Heart right ventricle (tissue), 16 donors: Measurements from ENCODE around the gene METTL26. TPM values are rescaled to one million over a fixed set of nuclear protein-coding genes. Genes with fewer than 3 reads are reported as not detected.

Source experiments
- ATAC-seq, 8 donors: fragments of 200-7000 bp; cut with Tn5 transposase; one replicate each; pipeline ENCODE4 v1.9.1; 2020; ENCODE audit warnings: mild to moderate bottlenecking in 8 of 8, moderate library complexity in 8 of 8, moderate number of reproducible peaks in 1 of 8
- DNase-seq, 2 donors: peaks; one replicate each; pipeline ENCODE4 v3.0.0-alpha.2; 2020
- H3K27ac ChIP-seq, 10 donors: fragments of 200-600 bp; sonication (generic) in 2 of 10; one replicate each; pipeline versions ENCODE4 v1.5.0 to v1.8.0; 2020 to 2022; ENCODE audit warnings: mild to moderate bottlenecking in 3 of 10
- H3K27me3 ChIP-seq, 7 donors: fragments of 200-600 bp; one replicate each; pipeline ENCODE4 v1.8.0; 2021 to 2022; ENCODE audit warnings: mild to moderate bottlenecking in 2 of 7
- H3K36me3 ChIP-seq, 9 donors: fragments of 200-600 bp; sonication (generic) in 1 of 9; one replicate each; pipeline versions ENCODE4 v1.5.0 to v1.8.0; 2020 to 2022; ENCODE audit warnings: mild to moderate bottlenecking in 2 of 9
- H3K4me1 ChIP-seq, 9 donors: fragments of 200-600 bp; sonication (generic) in 1 of 9; one replicate each; pipeline versions ENCODE4 v1.5.0 to v1.8.0; 2020 to 2022; ENCODE audit warnings: mild to moderate bottlenecking in 4 of 9
- H3K4me3 ChIP-seq, 10 donors: fragments of 200-600 bp; sonication (generic) in 2 of 10; one replicate each; pipeline versions ENCODE4 v1.5.0 to v1.8.0; 2020 to 2022; ENCODE audit warnings: mild to moderate bottlenecking in 7 of 10, moderate library complexity in 2 of 10
- H3K9me3 ChIP-seq, 11 donors: fragments of 200-600 bp in 10 of 11; sonication (generic) in 2 of 11; one replicate each; pipeline versions ENCODE4 v1.5.0 to v1.8.0; 2013 to 2022; ENCODE audit warnings: mild to moderate bottlenecking in 2 of 11, control low read depth in 1 of 11, moderate library complexity in 1 of 11
- CTCF ChIP-seq, 9 donors: fragments of 200-600 bp; sonication (generic) in 2 of 9; IDR thresholded peaks; one replicate each; pipeline versions ENCODE4 v1.5.0 to v1.8.0; 2021 to 2022; ENCODE audit warnings: antibody characterized with exemption in 9 of 9, mild to moderate bottlenecking in 5 of 9, moderate library complexity in 1 of 9
- WGBS, 2 donors: extraction: QIAGEN DNeasy Blood & Tissue Kit; methylation state at CpG; one replicate each; pipeline ENCODE4 v1.1.7; 2013; ENCODE audit warnings: inconsistent platforms in 1 of 2; 5-methylcytosine and 5-hydroxymethylcytosine counted together
- intact Hi-C, 10 donors: fragments of 100-400 bp; cut with DNase I; formaldehyde crosslinking; loops; one replicate each; pipeline versions ENCODE4 v1.11.1 to v1.14.2; 2022
- polyA plus RNA-seq, 2 donors: library from polyadenylated mRNA; stranded (reverse); fragments of 200-250 nt; gene quantifications; one replicate each; pipeline ENCODE4 v1.2.3, GENCODE V29; 2013
- total RNA-seq, 10 donors: library from RNA; stranded (reverse); fragmentation: NEBNext Ultra II Directional in 3 of 10; extraction: Animal tissue kit (Norgen Biotek cat#: 25700) in 3 of 10; gene quantifications; one replicate each; pipeline versions ENCODE4 v1.2.1 to v1.2.4, GENCODE V29; 2021 to 2023
- donor health status: Arrhythmogenic right ventricular cardiomyopathy.
- donor health status: ischemic (EF 13 %, LVEDD 7.1; RV severe dilation, severe dysfunction).
- donor health status: healthy with polysubstance abuse.
- donor health status: DM: no; HTN: yes; CAD: no.
- donor health status: DM: no; HTN: no; CAD: no.
- donor health status: ischemic (EF 25% LVEDD 6.9; RV normal size, moderate dysfunction).
- donor health status: ischemic (EF 25% LVEDD 5.7; RV mildly dilated, moderate dysfunction).
- donor health status: healthy.
- donor health status: DM: yes; HTN: yes; CAD: no.
- donor health status: Ischemic cardiomyopathy.
- donor health status: ischemic (EF 35%, LVEDD 5.7; RV mildly dilated, moderate dysfunction).
- donor health status: nonischemic (EF 11% LVEDD 7.7; RV severe dilation, severe dysfunction).
- donor health status: DM: yes; HTN: yes; CAD: no.
- donor health status: PGD.
- donor health status: ischemic (EF 29% LVEDD 5.4; RV normal size, mild dysfunction).
- donor health status: nonischemic (EF 23%, LVEDD 6.1; RV moderate dilation, normal function).

METTL26 gene
- total and polyA plus RNA-seq, 12 donors = 34.5 to 237 (median 44.8) TPM

GRCh38 chr16:589658-590187, 46.4 kb downstream of the METTL26 start, which contains the start of gene RAB40C:
Gene RAB40C, plus strand, starts transcription at chr16:590066. Its CDS starts 226 bp downstream, at chr16:590292.
- Histone ChIP-seq H3K36me3 (peaks cover 0 to 16% (median 0%) of the 10 kb centered on the region in 9 donors), H3K27me3 (no peaks in the 10 kb centered on the region), H3K4me1 (peaks cover 10 to 64% (median 42%) of the 10 kb centered on the region in 9 donors), H3K4me3 (peak within 1 kb of the TSS; percentile 81 to 97 (median 92)), H3K9me3 (no peaks in the 10 kb centered on the region), H3K27ac (peak within 1 kb of the TSS; percentile 80 to 100 (median 99))
- TF ChIP-seq CTCF (IDR thresholded peaks at IDR 0.05) = peak in 4 of 9 donors; percentile 11 to 42 (median 26)
- ATAC-seq (peak; percentile 90 to 98 (median 96)), DNase-seq (peak; percentile 99)
- intact Hi-C loops = loop anchor here in 5 of 10 donors (2.0 to 10.0 kb wide), 8 partner anchors 21 to 165 kb away; partner anchors contain the start of genes METTL26 (in 3 of the 5), RHOT2 (in 2 of the 5), PIGQ (in 1 of the 5) and RAB11FIP3 (in 1 of the 5)
- WGBS, 2 donors = 1 to 3% methylated on average over 27 to 67 of the region's 67 CpGs

GRCh38 chr16:588889-589657, 47.0 kb downstream of the METTL26 start:
- no peaks in the 10 kb centered on the region for H3K9me3 ChIP-seq
- no peaks in the 10 kb centered on the region for H3K27me3 ChIP-seq
- ATAC-seq (peak; percentile 87 to 96 (median 92)), DNase-seq (peak; percentile 98 to 99)
- peaks cover 0 to 13% (median 0%) of the 10 kb centered on the region in 9 donors for H3K36me3 ChIP-seq
- 0 to 1% methylated on average over 88 to 107 of the region's 107 CpGs for WGBS, 2 donors
- peak overlapping the region; percentile 54 to 97 (median 85) for H3K4me3 ChIP-seq
- H3K27ac ChIP-seq = peak overlapping the region; percentile 80 to 100 (median 99)
- no peak for TF ChIP-seq CTCF (IDR thresholded peaks at IDR 0.05)
- intact Hi-C loops = loop anchor here in 5 of 10 donors (2.0 to 10.0 kb wide), 6 partner anchors 20 to 164 kb away; partner anchors contain the start of genes RHOT2 (in 2 of the 5), METTL26 (in 1 of the 5), PIGQ (in 1 of the 5) and RAB11FIP3 (in 1 of the 5)
- peaks cover 10 to 64% (median 42%) of the 10 kb centered on the region in 9 donors for H3K4me1 ChIP-seq

DNA sequence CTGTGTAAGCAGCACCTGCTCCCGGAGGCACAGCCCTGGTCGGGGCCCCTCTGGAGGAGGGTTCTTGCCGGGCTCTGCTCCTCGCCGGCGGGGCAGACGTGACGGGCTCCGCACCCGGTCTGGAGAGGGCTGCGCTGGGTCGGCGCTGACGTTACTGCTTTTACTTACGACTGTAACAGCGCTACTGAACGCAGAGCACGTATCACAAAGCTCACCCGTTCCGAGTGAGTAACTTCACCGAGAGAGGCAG, 47.5 kb downstream of the METTL26 start:
- TF ChIP-seq CTCF (IDR thresholded peaks at IDR 0.05) = no peak
- Histone ChIP-seq H3K4me1 (peaks cover 10 to 67% (median 45%) of the 10 kb centered on the region in 9 donors), H3K36me3 (peaks cover 0 to 9% (median 0%) of the 10 kb centered on the region in 9 donors), H3K4me3 (peak overlapping the region; percentile 54 to 97 (median 85)), H3K9me3 (no peaks in the 10 kb centered on the region), H3K27ac (peak overlapping the region; percentile 80 to 100 (median 99)), H3K27me3 (no peaks in the 10 kb centered on the region)
- 0 to 1% methylated on average over 21 of the region's 21 CpGs for WGBS, 2 donors
- ATAC-seq (no peak), DNase-seq (peak in 1 of 2 donors; percentile 45)
- intact Hi-C loops = loop anchor here in 5 of 10 donors (2.0 to 10.0 kb wide), 6 partner anchors 20 to 164 kb away; partner anchors contain the start of genes RHOT2 (in 2 of the 5), METTL26 (in 1 of the 5), PIGQ (in 1 of the 5) and RAB11FIP3 (in 1 of the 5)
